CD4-positive, alpha-beta T cell treated with Interferon gamma for 1 hour (primary cell): ENCODE data around the gene RUFY4.
"Not testable (repeated sequence)": the region's sequence is repeated elsewhere in the genome, so short reads cannot be mapped to it uniquely, and the experiment has no call there.

ENCODE experiments used
- DNase-seq: peaks from one replicate; pipeline ENCODE4 v3.0.0-alpha.2; 2020

RUFY4 gene

GRCh38 chr2:218093879-218094278, 24.8 kb downstream of the RUFY4 start:
- no peak for DNase-seq

GRCh38 chr2:218095853-218096252, 26.8 kb downstream of the RUFY4 start:
- no peak for DNase-seq

- DNase-seq: no peak
These were observed 28.9 kb downstream of the RUFY4 start for GRCh38 chr2:218097975-218098374.

- DNase-seq: not testable (repeated sequence)
These were observed 39.8 kb downstream of the RUFY4 start for GRCh38 chr2:218108834-218109233.

- not testable (repeated sequence) for DNase-seq
These were observed 52.7 kb downstream of the RUFY4 start for GRCh38 chr2:218121789-218122188.

- DNase-seq: not testable (repeated sequence)
These were observed 53.2 kb downstream of the RUFY4 start for GRCh38 chr2:218122286-218122685.

- no peak for DNase-seq
These were observed 54.9 kb downstream of the RUFY4 start for GRCh38 chr2:218123986-218124385.

- no peak for DNase-seq
These were observed 56.0 kb downstream of the RUFY4 start for GRCh38 chr2:218125095-218125494.

GRCh38 chr2:218125626-218126080, 56.6 kb downstream of the RUFY4 start, which contains the start of gene CXCR2:
TSS of gene CXCR2 (plus strand) at chr2:218126028. CDS start at chr2:218134802, 8,774 bp downstream.
- DNase-seq: no peak

GRCh38 chr2:218127929-218128455, 58.9 kb downstream of the RUFY4 start:
- no peak for DNase-seq

- no peak for DNase-seq
These were observed 59.9 kb downstream of the RUFY4 start for GRCh38 chr2:218128781-218129457.

- DNase-seq: no peak
These were observed 60.5 kb downstream of the RUFY4 start for GRCh38 chr2:218129458-218130135.

GRCh38 chr2:218130377-218130776, 61.3 kb downstream of the RUFY4 start:
- DNase-seq: no peak

- no peak for DNase-seq
These were observed 61.8 kb downstream of the RUFY4 start for GRCh38 chr2:218130822-218131221.

- no peak for DNase-seq
These were observed 68.5 kb downstream of the RUFY4 start for GRCh38 chr2:218137514-218137913.

- no peak for DNase-seq
These were observed 69.0 kb downstream of the RUFY4 start for GRCh38 chr2:218138047-218138446.
